Left kidney (tissue), 1 donor: ENCODE measurements around the gene CATSPER4. TPM values are rescaled to one million over a fixed set of nuclear protein-coding genes. Genes with fewer than 3 reads are reported as not detected.

ENCODE experiments used
- polyA plus RNA-seq: library from polyadenylated mRNA; unstranded; fragments of 120-200 nt; gene quantifications from one replicate; pipeline ENCODE4 v1.2.1, GENCODE V29; 2013; ENCODE audit not compliant: insufficient read length

CATSPER4 gene
- polyA plus RNA-seq, 1 donor, result 0.18 TPM

Other genes with a start within 250 kb of the CATSPER4 start
- 18.2 TPM for gene PAFAH2, start 192.5 kb upstream of the CATSPER4 start, polyA plus RNA-seq
- gene EXTL1, start 168.8 kb upstream of the CATSPER4 start, polyA plus RNA-seq, result 1.8 TPM
- 5.4 TPM for gene SLC30A2, start 144.5 kb upstream of the CATSPER4 start, polyA plus RNA-seq
- gene TRIM63, start 123.0 kb upstream of the CATSPER4 start, polyA plus RNA-seq, result 1.2 TPM
- 20.1 TPM for gene PDIK1L, start 78.8 kb upstream of the CATSPER4 start, polyA plus RNA-seq
- gene FAM110D, start 31.5 kb upstream of the CATSPER4 start, polyA plus RNA-seq, result 0.63 TPM
- gene C1orf232, start 21.6 kb upstream of the CATSPER4 start, polyA plus RNA-seq, result not detected
- gene ZNF593, start 20.7 kb upstream of the CATSPER4 start, polyA plus RNA-seq, result 11.7 TPM
- gene ZNF593OS, start 18.8 kb upstream of the CATSPER4 start, polyA plus RNA-seq, result 1.4 TPM
- gene CNKSR1, start 13.1 kb upstream of the CATSPER4 start, polyA plus RNA-seq, result 15.4 TPM
- 24.9 TPM for gene CEP85, start 43.6 kb downstream of the CATSPER4 start, polyA plus RNA-seq
- gene SH3BGRL3, start 89.5 kb downstream of the CATSPER4 start, polyA plus RNA-seq, result 87.2 TPM
- gene UBXN11, start 116.0 kb downstream of the CATSPER4 start, polyA plus RNA-seq, result 43.2 TPM
- 5.6 TPM for gene CD52, start 127.4 kb downstream of the CATSPER4 start, polyA plus RNA-seq
- 0.65 TPM for gene CRYBG2, start 163.5 kb downstream of the CATSPER4 start, polyA plus RNA-seq
- gene ZNF683, start 182.1 kb downstream of the CATSPER4 start, polyA plus RNA-seq, result not detected
- 0.15 TPM for gene LIN28A, start 220.2 kb downstream of the CATSPER4 start, polyA plus RNA-seq
- gene DHDDS, start 241.7 kb downstream of the CATSPER4 start, polyA plus RNA-seq, result 43.2 TPM